ENCODE measurements around the gene RAB11FIP5.
"Not testable (repeated sequence)": the region's sequence is repeated elsewhere in the genome, so short reads cannot be mapped to it uniquely, and the experiment has no call there.

Gene RAB11FIP5, protein sequence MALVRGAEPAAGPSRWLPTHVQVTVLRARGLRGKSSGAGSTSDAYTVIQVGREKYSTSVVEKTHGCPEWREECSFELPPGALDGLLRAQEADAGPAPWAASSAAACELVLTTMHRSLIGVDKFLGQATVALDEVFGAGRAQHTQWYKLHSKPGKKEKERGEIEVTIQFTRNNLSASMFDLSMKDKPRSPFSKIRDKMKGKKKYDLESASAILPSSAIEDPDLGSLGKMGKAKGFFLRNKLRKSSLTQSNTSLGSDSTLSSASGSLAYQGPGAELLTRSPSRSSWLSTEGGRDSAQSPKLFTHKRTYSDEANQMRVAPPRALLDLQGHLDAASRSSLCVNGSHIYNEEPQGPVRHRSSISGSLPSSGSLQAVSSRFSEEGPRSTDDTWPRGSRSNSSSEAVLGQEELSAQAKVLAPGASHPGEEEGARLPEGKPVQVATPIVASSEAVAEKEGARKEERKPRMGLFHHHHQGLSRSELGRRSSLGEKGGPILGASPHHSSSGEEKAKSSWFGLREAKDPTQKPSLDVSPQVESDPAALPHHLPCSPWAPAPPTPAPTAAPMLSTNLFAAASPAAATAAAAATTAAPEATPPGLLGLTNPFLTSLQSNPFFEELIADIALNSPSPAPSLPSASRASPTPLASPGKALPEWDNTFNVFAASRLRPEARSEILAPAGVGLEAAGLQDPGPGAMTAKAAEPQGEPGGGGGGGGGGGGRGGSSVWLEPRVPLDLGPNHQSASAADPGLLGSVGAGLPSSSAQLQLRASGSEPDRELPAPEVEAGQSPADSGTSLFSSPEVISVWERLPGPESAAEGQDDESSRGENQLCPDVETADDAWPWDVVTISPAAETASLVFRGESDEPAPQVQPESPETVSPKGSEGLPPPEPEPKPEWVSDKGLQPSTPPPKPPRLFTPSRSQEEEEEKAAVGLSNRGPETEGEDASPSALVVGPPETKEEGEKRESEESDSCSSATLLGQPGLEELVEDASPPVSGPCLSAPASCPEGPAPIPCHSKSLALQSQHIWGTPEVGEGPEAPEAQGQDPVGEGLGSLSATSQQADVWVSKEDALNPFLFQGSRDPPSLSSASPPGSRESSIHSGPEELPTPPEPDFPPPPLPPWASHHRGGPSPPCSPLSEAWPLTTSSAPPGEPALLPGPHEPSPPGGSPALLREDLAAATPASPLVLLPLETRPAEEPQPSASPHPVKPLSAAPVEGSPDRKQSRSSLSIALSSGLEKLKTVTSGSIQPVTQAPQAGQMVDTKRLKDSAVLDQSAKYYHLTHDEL (N-terminal part only)

GRCh38 chr2:73112913-73113854 lies at the start of gene RAB11FIP5:
Gene RAB11FIP5 (minus strand): TSS chr2:73112948. CDS start chr2:73112777, 171 bp downstream.
- peak; percentile 93 for DNase-seq (ENCODE audit: low spot score)

DNA sequence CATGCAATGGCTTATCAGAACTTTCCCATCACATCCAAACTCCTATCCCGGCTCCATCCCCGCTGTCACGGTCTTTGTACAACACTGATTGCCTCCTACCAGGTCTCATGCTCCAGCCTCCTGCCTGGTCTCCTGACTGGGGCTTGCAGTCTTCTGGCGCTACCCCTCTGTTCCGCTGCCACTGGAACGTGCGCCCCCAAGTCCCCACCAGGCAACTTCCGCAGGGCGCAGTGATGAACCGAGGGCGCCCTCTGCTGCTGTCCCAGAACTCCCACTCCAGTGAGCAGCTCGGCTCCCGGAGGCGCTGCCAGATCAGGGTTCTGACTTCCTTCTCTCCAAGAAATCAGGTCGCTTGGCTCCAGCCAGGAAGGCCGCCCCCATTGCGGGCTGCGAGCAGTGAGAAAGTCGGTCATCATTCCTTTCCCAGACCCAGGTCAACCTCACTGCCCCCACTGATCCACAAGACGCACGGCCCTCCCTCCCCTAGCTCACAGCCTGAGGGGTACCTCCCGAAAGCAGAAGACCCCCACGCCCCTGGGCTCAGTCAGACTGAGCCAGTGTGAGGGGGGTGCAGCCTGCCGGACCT lies 43.9 kb upstream of the RAB11FIP5 start:
- peak; percentile 81 for DNase-seq (ENCODE audit: low spot score)

DNA sequence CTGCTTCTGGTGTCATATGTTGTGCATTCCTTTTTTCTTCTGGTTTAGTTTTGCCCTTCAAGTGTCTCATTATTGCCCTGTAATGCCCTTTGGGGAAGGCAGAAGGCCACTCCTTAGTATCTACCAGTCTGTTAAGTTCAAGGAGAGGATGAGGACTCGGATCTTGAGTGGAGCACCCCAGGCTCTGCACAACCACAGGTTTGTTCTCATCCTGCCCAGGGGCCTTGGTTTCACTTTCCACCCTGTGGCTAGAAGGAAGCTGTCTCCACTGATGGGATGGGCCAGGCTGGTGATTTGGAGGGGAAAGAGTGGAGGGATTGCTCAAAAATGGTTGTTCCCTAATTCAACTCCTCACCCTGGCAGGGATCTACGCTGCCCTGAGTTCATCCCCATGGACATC lies 30.2 kb upstream of the RAB11FIP5 start:
- no peak for DNase-seq (ENCODE audit: low spot score)

- DNase-seq (ENCODE audit: low spot score): no peak
Measured at GRCh38 chr2:73141896-73142295, 29.1 kb upstream of the RAB11FIP5 start.

DNA sequence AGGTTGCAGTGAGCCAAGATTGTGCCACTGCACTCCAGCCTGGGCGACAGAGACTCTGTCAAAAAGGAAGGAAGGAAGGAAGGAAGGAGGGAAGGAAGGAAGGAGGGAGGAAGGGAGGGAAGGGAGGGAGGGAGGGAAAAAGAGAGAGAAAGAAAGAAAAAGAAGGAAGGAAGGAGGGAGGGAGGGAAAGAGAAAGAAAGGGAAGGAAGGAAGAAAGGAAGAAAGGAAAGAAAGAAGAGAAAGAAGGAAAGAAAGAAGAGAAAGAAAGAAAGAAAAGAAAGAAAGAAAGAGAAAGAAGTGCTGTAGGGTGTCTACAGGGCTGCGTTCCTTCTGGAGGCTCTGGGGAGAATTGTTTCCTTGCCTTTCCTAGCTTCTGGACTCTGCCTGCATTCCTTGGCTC lies 22.5 kb upstream of the RAB11FIP5 start:
- no peak for DNase-seq (ENCODE audit: low spot score)

- DNase-seq (ENCODE audit: low spot score): no peak
Measured at GRCh38 chr2:73134471-73134870, 21.7 kb upstream of the RAB11FIP5 start.

- no peak for DNase-seq (ENCODE audit: low spot score)
Measured at GRCh38 chr2:73133566-73134197, 20.9 kb upstream of the RAB11FIP5 start.

DNA sequence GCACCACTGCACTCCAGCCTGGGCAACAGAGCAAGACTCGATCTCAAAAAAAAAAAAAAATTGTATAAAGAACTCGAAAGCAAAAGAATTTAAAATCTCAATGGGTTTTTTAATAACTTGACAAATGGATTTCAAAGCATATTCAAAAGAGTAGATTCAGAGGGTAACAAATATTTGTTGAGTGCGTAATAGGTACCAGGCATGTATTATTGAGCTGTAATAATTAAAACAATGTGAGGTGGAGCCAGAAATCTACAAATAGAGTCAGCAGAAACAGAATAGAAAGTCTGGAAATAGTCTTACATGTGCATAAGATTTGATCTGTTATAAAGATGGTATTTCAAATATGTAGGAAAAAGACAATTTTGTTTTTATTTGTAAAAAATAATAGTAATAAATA lies 19.1 kb upstream of the RAB11FIP5 start:
- no peak for DNase-seq (ENCODE audit: low spot score)

DNA sequence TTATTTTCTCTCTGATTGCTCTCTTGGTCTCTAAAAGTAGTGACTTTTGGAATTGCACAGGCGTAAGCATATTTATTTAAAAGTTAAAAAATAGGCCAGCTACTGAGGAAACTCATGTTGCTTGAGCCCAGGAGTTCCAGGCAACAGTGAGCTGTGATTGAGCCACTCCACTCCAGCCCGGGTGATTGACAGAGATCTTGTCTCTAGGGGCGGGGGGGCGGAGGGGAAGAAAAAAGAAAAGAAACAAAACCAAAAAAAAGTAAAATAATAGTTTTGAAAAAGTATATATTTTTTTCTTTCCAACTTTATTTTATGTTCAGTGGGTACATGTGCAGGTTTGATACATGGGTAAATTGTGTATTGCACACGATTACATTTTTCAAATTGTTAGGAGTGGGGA lies 18.0 kb upstream of the RAB11FIP5 start:
- no peak for DNase-seq (ENCODE audit: low spot score)

GRCh38 chr2:73128841-73129535 lies 16.2 kb upstream of the RAB11FIP5 start:
- DNase-seq (ENCODE audit: low spot score): no peak

DNA sequence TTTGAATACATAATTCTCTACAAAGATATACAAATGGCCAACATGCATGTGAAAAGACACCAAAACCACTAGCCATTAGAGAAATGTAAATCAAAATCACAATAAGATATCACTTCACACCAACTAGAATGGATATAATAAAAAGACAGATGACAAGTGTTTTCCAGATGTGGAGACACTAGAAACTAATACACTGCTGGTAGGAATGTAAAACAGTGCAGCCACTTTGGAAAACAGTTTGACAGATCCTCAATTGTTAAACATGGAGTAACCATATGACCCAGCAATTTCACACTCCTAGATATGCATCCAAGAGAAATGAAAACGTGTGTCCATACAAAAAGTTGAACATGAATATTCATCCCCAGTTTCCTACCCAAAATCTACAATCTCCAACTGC lies 9.8 kb upstream of the RAB11FIP5 start:
- DNase-seq (ENCODE audit: low spot score): no peak

DNA sequence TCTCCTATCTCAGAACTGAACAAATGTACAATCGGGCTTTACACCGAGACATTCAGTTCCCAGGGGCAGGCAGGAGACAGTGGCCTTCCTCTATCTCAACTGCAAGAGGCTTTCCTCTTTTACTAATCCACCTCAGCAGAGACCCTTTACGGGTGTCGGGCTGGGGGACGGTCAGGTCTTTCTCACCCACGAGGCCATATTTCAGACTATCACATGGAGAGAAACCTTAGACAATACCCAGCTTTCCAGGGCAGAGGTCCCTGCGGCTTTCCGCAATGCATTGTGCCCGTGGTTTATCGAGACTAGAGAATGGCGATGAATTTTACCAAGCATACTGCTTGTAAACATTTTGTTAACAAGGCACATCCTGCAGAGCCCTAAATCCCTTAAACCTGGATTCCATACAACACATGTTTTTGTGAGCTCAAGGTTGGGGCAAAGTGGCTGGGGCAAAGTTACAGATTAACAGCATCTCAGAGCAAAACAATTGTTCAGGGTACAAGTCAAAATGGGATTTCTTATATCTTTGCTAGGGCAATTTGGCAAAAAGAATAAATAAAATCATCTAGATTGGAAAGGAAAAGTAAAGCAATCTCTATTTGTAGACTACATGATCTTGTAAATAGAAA lies 7.0 kb upstream of the RAB11FIP5 start:
- not testable (repeated sequence) for DNase-seq (ENCODE audit: low spot score)

DNA sequence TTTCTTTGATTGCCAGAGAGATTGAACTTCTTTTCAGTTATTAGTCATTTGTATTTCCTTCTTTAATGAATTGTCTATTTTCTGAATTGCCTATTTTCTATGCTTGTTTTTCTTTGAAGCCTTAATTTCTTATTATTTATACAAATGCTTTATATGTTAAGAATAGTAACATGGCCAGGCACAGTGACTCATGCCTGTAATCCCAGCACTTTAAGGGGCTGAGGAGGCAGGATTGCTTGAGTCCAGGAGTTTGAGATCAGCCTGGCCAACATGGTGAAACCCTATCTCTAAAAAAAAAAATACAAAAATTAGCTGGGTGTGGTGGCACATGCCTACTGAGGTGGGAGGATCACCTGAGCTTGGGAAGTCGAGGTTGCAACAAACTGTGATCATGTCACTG lies 4.7 kb upstream of the RAB11FIP5 start:
- DNase-seq (ENCODE audit: low spot score): no peak

DNA sequence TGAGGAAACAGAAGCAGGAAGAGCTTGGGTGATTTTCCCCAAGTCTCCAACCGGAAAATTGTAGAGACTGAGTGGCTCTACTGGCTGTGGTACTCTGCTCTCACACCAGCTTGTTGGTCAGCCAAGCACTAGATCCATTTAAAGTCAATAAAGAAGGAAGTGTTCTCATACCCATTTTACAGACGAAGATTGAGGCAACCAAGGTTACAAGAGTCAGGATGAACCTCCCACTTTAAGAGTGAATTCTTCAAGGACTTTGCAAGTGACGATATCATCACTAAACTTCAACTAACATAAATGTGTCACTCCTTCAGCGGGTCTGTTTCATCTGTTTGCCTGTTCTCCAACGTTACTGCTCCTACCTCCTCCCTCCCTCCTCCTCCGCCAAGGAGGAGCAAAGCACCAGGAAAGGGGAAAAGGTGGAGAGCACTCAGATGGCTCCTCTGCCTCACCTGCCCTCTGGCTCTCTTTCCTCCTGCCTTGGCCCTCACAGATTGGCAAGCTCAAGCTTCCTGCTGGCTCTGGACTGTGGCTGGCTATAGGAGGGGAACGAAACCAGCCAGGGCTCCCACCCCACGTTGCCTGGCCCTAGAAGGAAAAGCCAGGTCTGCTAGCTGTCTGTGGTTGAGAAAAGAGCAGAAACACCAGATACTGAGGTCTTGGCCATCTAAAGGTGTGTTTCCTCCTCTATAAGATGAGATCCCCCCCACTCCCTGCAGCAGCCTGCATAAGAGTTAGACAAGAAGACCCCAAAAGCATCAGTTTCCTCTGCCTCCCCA lies 3.6 kb upstream of the RAB11FIP5 start:
- DNase-seq (ENCODE audit: low spot score): no peak

DNA sequence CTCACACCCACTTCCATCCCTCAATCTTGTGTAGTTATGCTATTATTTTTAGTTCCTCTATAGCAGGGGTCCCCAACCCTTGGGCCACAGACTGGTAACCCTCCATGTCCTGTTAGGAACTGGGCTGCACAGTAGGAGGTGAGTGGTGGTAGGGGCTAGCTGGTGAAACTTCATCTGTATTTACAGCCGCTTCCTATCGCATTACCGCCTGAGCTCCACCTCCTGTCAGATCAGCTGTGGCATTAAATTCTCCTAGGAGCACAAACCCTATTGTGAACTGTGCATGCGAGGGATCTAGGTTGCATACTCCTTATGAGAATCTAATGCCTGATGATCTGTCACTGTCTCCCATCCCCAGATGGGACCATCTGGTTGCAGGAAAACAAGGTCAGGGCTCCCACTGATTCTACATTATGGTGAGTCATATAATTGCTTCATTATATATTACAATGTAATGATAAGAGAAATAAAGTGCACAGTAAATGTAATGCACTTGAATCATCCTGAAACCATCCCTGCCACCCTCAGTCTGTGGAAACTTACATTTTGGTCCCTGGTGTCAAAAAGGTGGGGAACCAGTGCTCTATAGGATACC lies 1.6 kb upstream of the RAB11FIP5 start:
- no peak for DNase-seq (ENCODE audit: low spot score)

- DNase-seq (ENCODE audit: low spot score): peak; percentile 49
Measured at GRCh38 chr2:73112026-73112912, 479 bp downstream of the RAB11FIP5 start.
